ENCODE measurements around the gene GZMB. TPM values are rescaled to one million over a fixed set of nuclear protein-coding genes. Genes with fewer than 3 reads are reported as not detected.

The GZMB gene
- total RNA-seq, 1 experiment from 2014 or later, result 0.74 TPM

- TF ChIP-seq EZH2phosphoT487 (IDR thresholded peaks at IDR 0.05; ENCODE audit: borderline replicate concordance), result no peak
- TF ChIP-seq TCF7L2 (IDR thresholded peaks at IDR 0.05; ENCODE audit: borderline replicate concordance, extremely low read depth, insufficient read depth, insufficient read length), result no peak
Observed at GRCh38 chr14:24639905-24640304, 5.9 kb upstream of the GZMB start (continued).

GRCh38 chr14:24639270-24639669 is 5.3 kb upstream of the GZMB start:
- H2AFZ ChIP-seq (ENCODE audit: low read depth, low read length, poor library complexity, severe bottlenecking), result no peak overlapping the region
- DNase-seq (ENCODE audit: low read depth, low spot score), result no peak
- no peak overlapping the region for H3K27ac ChIP-seq (ENCODE audit: low read depth, low read length)
- H3K27me3 ChIP-seq (ENCODE audit: insufficient read depth, low read length), result no peaks in the 10 kb centered on the region
- ChIA-PET RAD21 (ENCODE audit: low non-redundant PET in 1 of 2, low total read pairs in 2 of 2, uncharacterized antibody in 2 of 2, unreplicated experiment in 2 of 2) (no interaction called here), POLR2A (no interaction called here), CTCF (no interaction called here)
- TF ChIP-seq CBX3 (IDR thresholded peaks at IDR 0.05; ENCODE audit: low read depth) (no peak), JUND (IDR thresholded peaks at IDR 0.05) (no peak), ZNF274 (IDR thresholded peaks at IDR 0.05; ENCODE audit: low read depth, low read length) (no peak), RAD21 (IDR thresholded peaks at IDR 0.05; ENCODE audit: low read depth) (no peak), FOSL1 (IDR thresholded peaks at IDR 0.05; ENCODE audit: low read depth) (no peak), SP1 (IDR thresholded peaks at IDR 0.05; ENCODE audit: low read depth) (no peak), POLR2A (IDR thresholded peaks at IDR 0.05; ENCODE audit: borderline replicate concordance, extremely low read depth, insufficient read depth, insufficient read length) (no peak), POLR2AphosphoS5 (IDR thresholded peaks at IDR 0.05; ENCODE audit: low read depth, low read length) (no peak), ELF1 (IDR thresholded peaks at IDR 0.05; ENCODE audit: borderline replicate concordance, low read depth) (no peak), EZH2phosphoT487 (IDR thresholded peaks at IDR 0.05; ENCODE audit: borderline replicate concordance) (no peak), EZH2 (IDR thresholded peaks at IDR 0.05) (no peak), SRF (IDR thresholded peaks at IDR 0.05; ENCODE audit: low read depth) (no peak), TCF7L2 (IDR thresholded peaks at IDR 0.05; ENCODE audit: borderline replicate concordance, extremely low read depth, insufficient read depth, insufficient read length) (no peak), ZFX (IDR thresholded peaks at IDR 0.05) (no peak), YY1 (IDR thresholded peaks at IDR 0.05; ENCODE audit: extremely low read depth, insufficient replicate concordance, low read depth, low read length) (no peak), SIN3A (IDR thresholded peaks at IDR 0.05; ENCODE audit: low read depth) (no peak)
- TF ChIP-seq, protein P1, sequence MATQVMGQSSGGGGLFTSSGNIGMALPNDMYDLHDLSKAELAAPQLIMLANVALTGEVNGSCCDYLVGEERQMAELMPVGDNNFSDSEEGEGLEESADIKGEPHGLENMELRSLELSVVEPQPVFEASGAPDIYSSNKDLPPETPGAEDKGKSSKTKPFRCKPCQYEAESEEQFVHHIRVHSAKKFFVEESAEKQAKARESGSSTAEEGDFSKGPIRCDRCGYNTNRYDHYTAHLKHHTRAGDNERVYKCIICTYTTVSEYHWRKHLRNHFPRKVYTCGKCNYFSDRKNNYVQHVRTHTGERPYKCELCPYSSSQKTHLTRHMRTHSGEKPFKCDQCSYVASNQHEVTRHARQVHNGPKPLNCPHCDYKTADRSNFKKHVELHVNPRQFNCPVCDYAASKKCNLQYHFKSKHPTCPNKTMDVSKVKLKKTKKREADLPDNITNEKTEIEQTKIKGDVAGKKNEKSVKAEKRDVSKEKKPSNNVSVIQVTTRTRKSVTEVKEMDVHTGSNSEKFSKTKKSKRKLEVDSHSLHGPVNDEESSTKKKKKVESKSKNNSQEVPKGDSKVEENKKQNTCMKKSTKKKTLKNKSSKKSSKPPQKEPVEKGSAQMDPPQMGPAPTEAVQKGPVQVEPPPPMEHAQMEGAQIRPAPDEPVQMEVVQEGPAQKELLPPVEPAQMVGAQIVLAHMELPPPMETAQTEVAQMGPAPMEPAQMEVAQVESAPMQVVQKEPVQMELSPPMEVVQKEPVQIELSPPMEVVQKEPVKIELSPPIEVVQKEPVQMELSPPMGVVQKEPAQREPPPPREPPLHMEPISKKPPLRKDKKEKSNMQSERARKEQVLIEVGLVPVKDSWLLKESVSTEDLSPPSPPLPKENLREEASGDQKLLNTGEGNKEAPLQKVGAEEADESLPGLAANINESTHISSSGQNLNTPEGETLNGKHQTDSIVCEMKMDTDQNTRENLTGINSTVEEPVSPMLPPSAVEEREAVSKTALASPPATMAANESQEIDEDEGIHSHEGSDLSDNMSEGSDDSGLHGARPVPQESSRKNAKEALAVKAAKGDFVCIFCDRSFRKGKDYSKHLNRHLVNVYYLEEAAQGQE (IDR thresholded peaks at IDR 0.05; ENCODE audit: low read depth), result no peak
- TF ChIP-seq, protein P2, sequence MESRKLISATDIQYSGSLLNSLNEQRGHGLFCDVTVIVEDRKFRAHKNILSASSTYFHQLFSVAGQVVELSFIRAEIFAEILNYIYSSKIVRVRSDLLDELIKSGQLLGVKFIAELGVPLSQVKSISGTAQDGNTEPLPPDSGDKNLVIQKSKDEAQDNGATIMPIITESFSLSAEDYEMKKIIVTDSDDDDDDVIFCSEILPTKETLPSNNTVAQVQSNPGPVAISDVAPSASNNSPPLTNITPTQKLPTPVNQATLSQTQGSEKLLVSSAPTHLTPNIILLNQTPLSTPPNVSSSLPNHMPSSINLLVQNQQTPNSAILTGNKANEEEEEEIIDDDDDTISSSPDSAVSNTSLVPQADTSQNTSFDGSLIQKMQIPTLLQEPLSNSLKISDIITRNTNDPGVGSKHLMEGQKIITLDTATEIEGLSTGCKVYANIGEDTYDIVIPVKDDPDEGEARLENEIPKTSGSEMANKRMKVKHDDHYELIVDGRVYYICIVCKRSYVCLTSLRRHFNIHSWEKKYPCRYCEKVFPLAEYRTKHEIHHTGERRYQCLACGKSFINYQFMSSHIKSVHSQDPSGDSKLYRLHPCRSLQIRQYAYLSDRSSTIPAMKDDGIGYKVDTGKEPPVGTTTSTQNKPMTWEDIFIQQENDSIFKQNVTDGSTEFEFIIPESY (IDR thresholded peaks at IDR 0.05; ENCODE audit: extremely low read depth, insufficient replicate concordance, low read length), result no peak
- TF ChIP-seq, protein P3, sequence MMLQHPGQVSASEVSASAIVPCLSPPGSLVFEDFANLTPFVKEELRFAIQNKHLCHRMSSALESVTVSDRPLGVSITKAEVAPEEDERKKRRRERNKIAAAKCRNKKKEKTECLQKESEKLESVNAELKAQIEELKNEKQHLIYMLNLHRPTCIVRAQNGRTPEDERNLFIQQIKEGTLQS (IDR thresholded peaks at IDR 0.05), result no peak
- TF ChIP-seq, protein P4, sequence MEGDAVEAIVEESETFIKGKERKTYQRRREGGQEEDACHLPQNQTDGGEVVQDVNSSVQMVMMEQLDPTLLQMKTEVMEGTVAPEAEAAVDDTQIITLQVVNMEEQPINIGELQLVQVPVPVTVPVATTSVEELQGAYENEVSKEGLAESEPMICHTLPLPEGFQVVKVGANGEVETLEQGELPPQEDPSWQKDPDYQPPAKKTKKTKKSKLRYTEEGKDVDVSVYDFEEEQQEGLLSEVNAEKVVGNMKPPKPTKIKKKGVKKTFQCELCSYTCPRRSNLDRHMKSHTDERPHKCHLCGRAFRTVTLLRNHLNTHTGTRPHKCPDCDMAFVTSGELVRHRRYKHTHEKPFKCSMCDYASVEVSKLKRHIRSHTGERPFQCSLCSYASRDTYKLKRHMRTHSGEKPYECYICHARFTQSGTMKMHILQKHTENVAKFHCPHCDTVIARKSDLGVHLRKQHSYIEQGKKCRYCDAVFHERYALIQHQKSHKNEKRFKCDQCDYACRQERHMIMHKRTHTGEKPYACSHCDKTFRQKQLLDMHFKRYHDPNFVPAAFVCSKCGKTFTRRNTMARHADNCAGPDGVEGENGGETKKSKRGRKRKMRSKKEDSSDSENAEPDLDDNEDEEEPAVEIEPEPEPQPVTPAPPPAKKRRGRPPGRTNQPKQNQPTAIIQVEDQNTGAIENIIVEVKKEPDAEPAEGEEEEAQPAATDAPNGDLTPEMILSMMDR (IDR thresholded peaks at IDR 0.05 in 2 of 3, conservative IDR thresholded peaks at IDR 0.05 in 1 of 3; ENCODE audit: borderline replicate concordance in 1 of 3, insufficient read depth in 1 of 3, low read depth in 2 of 3, low read length in 2 of 3), result no peak
- H3K4me2 ChIP-seq (ENCODE audit: low read length), result no peak overlapping the region
- no peak overlapping the region for H3K9ac ChIP-seq (ENCODE audit: low read length)
- no peak overlapping the region for H3K4me3 ChIP-seq (replicated peaks in 1 of 2; ENCODE audit: low read depth in 1 of 2, low read length in 2 of 2)
- no peak for ATAC-seq
- H4K20me1 ChIP-seq (ENCODE audit: insufficient read depth), result no peaks in the 10 kb centered on the region
- H3K9me3 ChIP-seq (ENCODE audit: control insufficient read depth in 1 of 2, insufficient read depth in 1 of 2, low read depth in 1 of 2, low read length in 2 of 2), result no peaks in the 10 kb centered on the region
- no peaks in the 10 kb centered on the region for H3K36me3 ChIP-seq (ENCODE audit: control insufficient read depth in 1 of 2, insufficient read depth in 2 of 2, low read length in 2 of 2)
- H3K9me2 ChIP-seq (ENCODE audit: insufficient read depth), result no peaks in the 10 kb centered on the region
- H3K79me2 ChIP-seq (ENCODE audit: insufficient read depth, low read length), result no peaks in the 10 kb centered on the region
- no peaks in the 10 kb centered on the region for H3K4me1 ChIP-seq (ENCODE audit: control insufficient read depth in 1 of 2, insufficient read depth in 2 of 2, low read length in 2 of 2)
- BruUV-seq (replicated peaks), result no TSS peak
- intact Hi-C loops (cut with micrococcal nuclease), result no loop called here

Measured in HCT116 (cell line).